ENCODE results near the gene MCEE. TPM values are rescaled to one million over a fixed set of nuclear protein-coding genes. Genes with fewer than 3 reads are reported as not detected.

MCEE gene
- total RNA-seq, 1 experiment from 2014 or later, result 10.9 TPM

- Histone ChIP-seq H3K4me2 (ENCODE audit: low read length) (no peak overlapping the region), H3K27me3 (ENCODE audit: low read length) (no peaks in the 10 kb centered on the region; the same call in 1 of the 2 replicates), H3K9ac (ENCODE audit: low read length) (no peak overlapping the region), H3F3A (ENCODE audit: low read length, unreplicated experiment) (no peaks in the 10 kb centered on the region), H4K20me1 (ENCODE audit: low read length) (no peaks in the 10 kb centered on the region), H3K4me1 (ENCODE audit: insufficient read depth, low read length) (peaks cover 14% of the 10 kb centered on the region), H3K9me2 (replicated peaks; ENCODE audit: low read length) (no peaks in the 10 kb centered on the region), H3K36me3 (ENCODE audit: low read depth, low read length) (no peaks in the 10 kb centered on the region), H3K4me3 (ENCODE audit: low read length) (no peak overlapping the region), H3K79me2 (ENCODE audit: low read length) (peaks cover 15% of the 10 kb centered on the region), H3K27ac (ENCODE audit: low read length) (no peak overlapping the region), H3K9me3 (ENCODE audit: low read length) (no peaks in the 10 kb centered on the region), H2AFZ (ENCODE audit: low read length) (no peak overlapping the region)
- BruUV-seq (replicated peaks), result no TSS peak
- CTCF ChIA-PET, result no interaction called here
- ATAC-seq, result no peak
- TF ChIP-seq, protein P1, sequence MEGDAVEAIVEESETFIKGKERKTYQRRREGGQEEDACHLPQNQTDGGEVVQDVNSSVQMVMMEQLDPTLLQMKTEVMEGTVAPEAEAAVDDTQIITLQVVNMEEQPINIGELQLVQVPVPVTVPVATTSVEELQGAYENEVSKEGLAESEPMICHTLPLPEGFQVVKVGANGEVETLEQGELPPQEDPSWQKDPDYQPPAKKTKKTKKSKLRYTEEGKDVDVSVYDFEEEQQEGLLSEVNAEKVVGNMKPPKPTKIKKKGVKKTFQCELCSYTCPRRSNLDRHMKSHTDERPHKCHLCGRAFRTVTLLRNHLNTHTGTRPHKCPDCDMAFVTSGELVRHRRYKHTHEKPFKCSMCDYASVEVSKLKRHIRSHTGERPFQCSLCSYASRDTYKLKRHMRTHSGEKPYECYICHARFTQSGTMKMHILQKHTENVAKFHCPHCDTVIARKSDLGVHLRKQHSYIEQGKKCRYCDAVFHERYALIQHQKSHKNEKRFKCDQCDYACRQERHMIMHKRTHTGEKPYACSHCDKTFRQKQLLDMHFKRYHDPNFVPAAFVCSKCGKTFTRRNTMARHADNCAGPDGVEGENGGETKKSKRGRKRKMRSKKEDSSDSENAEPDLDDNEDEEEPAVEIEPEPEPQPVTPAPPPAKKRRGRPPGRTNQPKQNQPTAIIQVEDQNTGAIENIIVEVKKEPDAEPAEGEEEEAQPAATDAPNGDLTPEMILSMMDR (conservative IDR thresholded peaks at IDR 0.05; ENCODE audit: low read depth, low read length), result no peak
- TF ChIP-seq EZH2 (IDR thresholded peaks at IDR 0.05; ENCODE audit: low read length, unreplicated experiment) (no peak), EZH2phosphoT487 (IDR thresholded peaks at IDR 0.05; ENCODE audit: borderline replicate concordance, low read length) (no peak)
- intact Hi-C loops (cut with micrococcal nuclease), result no loop called here
- no peak for DNase-seq
- POLR2A ChIA-PET (ENCODE audit: unreplicated experiment), result no interaction called here
Measured at GRCh38 chr2:71064754-71065621, 65.0 kb downstream of the MCEE start.

GRCh38 chr2:71064110-71064611, 65.9 kb downstream of the MCEE start:
- no peak for ATAC-seq

More at GRCh38 chr2:71064110-71064611, 65.9 kb downstream of the MCEE start:
- no TSS peak for BruUV-seq (replicated peaks)
- H3K9ac ChIP-seq (ENCODE audit: low read length), result no peak overlapping the region
- no peak overlapping the region for H3K4me3 ChIP-seq (ENCODE audit: low read length)
- H2AFZ ChIP-seq (ENCODE audit: low read length), result no peak overlapping the region
- H3K27ac ChIP-seq (ENCODE audit: low read length), result no peak overlapping the region
- CTCF ChIA-PET, result no interaction called here
- POLR2A ChIA-PET (ENCODE audit: unreplicated experiment), result no interaction called here
- H3K9me2 ChIP-seq (replicated peaks; ENCODE audit: low read length), result no peaks in the 10 kb centered on the region
- H3K9me3 ChIP-seq (ENCODE audit: low read length), result no peaks in the 10 kb centered on the region
- TF ChIP-seq, protein P1 (conservative IDR thresholded peaks at IDR 0.05; ENCODE audit: low read depth, low read length), result no peak
- TF ChIP-seq EZH2phosphoT487 (IDR thresholded peaks at IDR 0.05; ENCODE audit: borderline replicate concordance, low read length) (no peak), EZH2 (IDR thresholded peaks at IDR 0.05; ENCODE audit: low read length, unreplicated experiment) (no peak)
- H4K20me1 ChIP-seq (ENCODE audit: low read length), result no peaks in the 10 kb centered on the region
- H3F3A ChIP-seq (ENCODE audit: low read length, unreplicated experiment), result no peaks in the 10 kb centered on the region
- no peak for DNase-seq
- intact Hi-C loops (cut with micrococcal nuclease), result no loop called here
- H3K4me1 ChIP-seq (ENCODE audit: insufficient read depth, low read length), result peaks cover 6% of the 10 kb centered on the region
- H3K79me2 ChIP-seq (ENCODE audit: low read length), result peaks cover 6% of the 10 kb centered on the region
- H3K36me3 ChIP-seq (ENCODE audit: low read depth, low read length), result no peaks in the 10 kb centered on the region
- no peaks in the 10 kb centered on the region; the same call in 1 of the 2 replicates for H3K27me3 ChIP-seq (ENCODE audit: low read length)
- H3K4me2 ChIP-seq (ENCODE audit: low read length), result no peak overlapping the region
